GM23248 (cell line): ENCODE results near the gene PTS. TPM values are rescaled to one million over a fixed set of nuclear protein-coding genes. Genes with fewer than 3 reads are reported as not detected.

ENCODE experiments used
- DNase-seq: peaks from one replicate; pipeline ENCODE4 v3.0.0-alpha.2; 2015
- H2AFZ ChIP-seq: fragments of 200-600 bp; sonication (generic); 2 replicates; pipeline ENCODE4 v1.6.1; 2016; ENCODE audit warnings: antibody characterized with exemption
- H3F3A ChIP-seq: fragments of 200-600 bp; sonication (generic); 2 replicates; pipeline ENCODE4 v1.6.1; 2016; ENCODE audit warnings: mild to moderate bottlenecking, antibody characterized with exemption, mixed run types; ENCODE audit not compliant: insufficient read depth
- H3K27ac ChIP-seq: fragments of 200-600 bp; sonication (generic); 2 replicates; pipeline ENCODE4 v1.5.1; 2016; ENCODE audit warnings: mild to moderate bottlenecking
- H3K27me3 ChIP-seq: fragments of 200-600 bp; sonication (generic); replicated peaks from 2 replicates; pipeline ENCODE4 v1.6.1; 2016; ENCODE audit warnings: mild to moderate bottlenecking; ENCODE audit not compliant: insufficient read depth
- H3K36me3 ChIP-seq: fragments of 200-600 bp; sonication (generic); 2 replicates; pipeline ENCODE4 v1.6.1; 2016; ENCODE audit warnings: low read depth, mild to moderate bottlenecking
- H3K4me1 ChIP-seq: fragments of 200-600 bp; sonication (generic); 2 replicates; pipeline ENCODE4 v1.6.1; 2016; ENCODE audit warnings: mild to moderate bottlenecking; ENCODE audit not compliant: insufficient read depth
- H3K4me2 ChIP-seq: fragments of 200-600 bp; sonication (generic); one replicate; pipeline ENCODE4 v1.6.1; 2016; ENCODE audit warnings: mild to moderate bottlenecking; ENCODE audit not compliant: unreplicated experiment
- H3K4me3 ChIP-seq: fragments of 200-600 bp; sonication (generic); 2 replicates; pipeline ENCODE4 v1.5.1; 2016; ENCODE audit warnings: mild to moderate bottlenecking
- H3K79me2 ChIP-seq: fragments of 200-600 bp; sonication (generic); 2 replicates; pipeline ENCODE4 v1.6.1; 2016; ENCODE audit warnings: mild to moderate bottlenecking; ENCODE audit not compliant: insufficient read depth
- H3K9ac ChIP-seq: fragments of 200-600 bp; sonication (generic); 2 replicates; pipeline ENCODE4 v1.6.1; 2016; ENCODE audit warnings: mild to moderate bottlenecking
- H3K9me2 ChIP-seq: fragments of 200-600 bp; sonication (generic); 2 replicates; pipeline ENCODE4 v1.6.1; 2016; ENCODE audit warnings: mixed run types, mild to moderate bottlenecking, moderate library complexity; ENCODE audit not compliant: insufficient read depth
- H3K9me3 ChIP-seq: fragments of 200-600 bp; sonication (generic); one replicate; pipeline ENCODE4 v1.6.1; 2017; ENCODE audit warnings: low read depth
- H4K20me1 ChIP-seq: fragments of 200-600 bp; sonication (generic); 2 replicates; pipeline ENCODE4 v1.6.0; 2016; ENCODE audit not compliant: insufficient read depth
- EZH2 ChIP-seq: fragments of 200-600 bp; sonication (generic); IDR thresholded peaks from 2 replicates; pipeline ENCODE4 v1.6.1; 2018; ENCODE audit warnings: antibody characterized with exemption, mild to moderate bottlenecking; ENCODE audit not compliant: insufficient read depth, poor library complexity, severe bottlenecking
- EZH2phosphoT487 ChIP-seq: fragments of 200-600 bp; sonication (generic); IDR thresholded peaks from 2 replicates; pipeline ENCODE4 v1.6.1; 2018; ENCODE audit warnings: antibody characterized with exemption, moderate library complexity, mild to moderate bottlenecking, low read depth; ENCODE audit not compliant: insufficient read depth
- WGBS, 2 experiments: methylation state at CpG; one replicate each; pipeline ENCODE4 v1.1.6; 2015 to 2017; ENCODE audit warnings: low lambda C conversion rate in 2 of 2, low coverage in 1 of 2; ENCODE audit errors: missing lambda C conversion rate in 2 of 2; 5-methylcytosine and 5-hydroxymethylcytosine counted together
- in situ Hi-C: fragments of 300-500 bp; cut with MboI; formaldehyde crosslinking; loops from 2 replicates; pipeline ENCODE4 v1.15.0; 2020
- polyA plus RNA-seq: library from polyadenylated mRNA; unstranded; fragments of >200 nt; fragmentation: Nextera tagmentation; extraction: Ambion mirVana; gene quantifications from 2 replicates; pipeline ENCODE4 v1.2.1, GENCODE V29; 2016
- total RNA-seq: library from RNA; depleted of rRNA; stranded (reverse); fragments of >200 nt; shearing (Covaris generic); gene quantifications from 2 replicates; pipeline ENCODE4 v1.2.3, GENCODE V29; 2014

Gene PTS
- total and polyA plus RNA-seq, 2 experiments from 2014 or later: 36.5 to 100 TPM

DNA sequence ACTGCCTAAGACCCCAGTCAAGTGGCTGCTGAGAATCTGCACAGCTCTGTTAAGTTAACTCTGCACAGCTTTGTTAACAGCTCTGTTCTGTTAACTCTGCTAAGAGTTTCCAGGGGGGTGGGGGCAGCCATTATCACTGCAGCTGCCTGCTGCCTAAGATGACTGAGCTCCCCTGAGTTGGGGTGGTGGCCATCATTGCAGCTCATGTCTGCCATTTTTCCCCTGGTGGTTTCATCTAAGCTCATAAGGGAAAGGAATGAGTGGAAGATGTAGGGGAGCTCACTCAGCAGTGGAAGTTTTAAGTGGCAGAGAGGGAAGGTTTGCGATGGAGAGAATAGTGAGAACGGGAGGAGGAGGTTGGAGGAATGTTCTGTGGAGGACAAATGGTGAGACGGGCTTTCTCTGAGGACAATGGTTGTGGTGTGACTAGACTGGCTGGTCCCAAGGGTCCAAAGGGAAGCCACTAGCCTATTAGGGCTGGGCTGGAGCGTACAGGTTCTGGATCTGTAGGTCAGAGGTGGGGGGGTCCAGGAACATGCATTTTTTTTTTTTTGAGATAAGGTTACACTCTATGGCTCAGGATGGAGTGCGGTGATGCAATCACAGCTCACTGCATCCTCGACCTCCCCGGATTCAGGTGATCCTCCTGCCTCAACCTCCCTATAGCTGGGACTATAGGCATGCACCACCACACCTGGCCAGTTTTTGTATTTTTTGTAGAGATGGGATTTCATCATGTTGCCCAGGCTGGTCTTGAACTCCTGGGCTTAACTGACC lies 48.0 kb downstream of the PTS start:
- Histone ChIP-seq H4K20me1 (no peaks in the 10 kb centered on the region), H3K4me3 (no peak overlapping the region), H3K27me3 (no peaks in the 10 kb centered on the region), H3K79me2 (no peaks in the 10 kb centered on the region), H3K9me2 (no peaks in the 10 kb centered on the region), H3K4me2 (no peak overlapping the region), H3K36me3 (no peaks in the 10 kb centered on the region), H3F3A (no peaks in the 10 kb centered on the region), H3K4me1 (peaks cover 9% of the 10 kb centered on the region), H3K9me3 (no peaks in the 10 kb centered on the region), H3K9ac (no peak overlapping the region), H2AFZ (no peak overlapping the region), H3K27ac (no peak overlapping the region)
- no peak for DNase-seq
- whole genome bisulfite sequencing, 2 experiments: 79 to 80% methylated on average over 7 of the region's 7 CpGs
- in situ Hi-C loops: no loop called here
- no peak for TF ChIP-seq EZH2
- TF ChIP-seq EZH2phosphoT487: no peak

- H3K4me2 ChIP-seq: no peak overlapping the region
- H3K4me3 ChIP-seq: no peak overlapping the region
- H3K9me2 ChIP-seq: no peaks in the 10 kb centered on the region
- no peaks in the 10 kb centered on the region for H4K20me1 ChIP-seq
- no peak overlapping the region for H3K9ac ChIP-seq
- H3K9me3 ChIP-seq: no peaks in the 10 kb centered on the region
- H3K27ac ChIP-seq: no peak overlapping the region
- H3K36me3 ChIP-seq: no peaks in the 10 kb centered on the region
- 90 to 94% methylated on average over 1 of the region's 1 CpG for WGBS, 2 experiments
- H3K27me3 ChIP-seq: no peaks in the 10 kb centered on the region
- H2AFZ ChIP-seq: no peak overlapping the region
- H3K79me2 ChIP-seq: no peaks in the 10 kb centered on the region
- no peak for TF ChIP-seq EZH2
- no peak for TF ChIP-seq EZH2phosphoT487
- no peaks in the 10 kb centered on the region for H3F3A ChIP-seq
- DNase-seq: no peak
- in situ Hi-C loops: no loop called here
- peaks cover 9% of the 10 kb centered on the region for H3K4me1 ChIP-seq
These were observed 50.8 kb downstream of the PTS start for GRCh38 chr11:112277029-112277428.

DNA sequence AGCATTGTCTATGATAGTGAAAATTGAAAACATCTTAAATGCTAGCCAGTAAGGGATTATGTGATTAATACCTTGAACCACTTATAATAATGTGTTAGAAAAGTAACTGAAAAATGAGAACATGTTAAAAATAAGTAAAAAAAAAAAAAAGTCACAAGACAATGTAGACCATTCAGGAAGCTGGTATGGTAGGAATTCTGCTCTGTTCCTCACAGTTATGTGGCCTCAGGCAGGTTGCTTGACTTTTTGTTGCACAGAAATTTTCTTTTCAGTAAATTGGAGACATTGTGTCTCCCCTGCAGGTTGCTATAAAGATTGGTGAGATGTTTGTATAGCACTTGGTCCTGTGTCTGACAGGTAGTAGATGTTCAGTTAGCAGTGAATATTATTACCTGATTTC lies 51.7 kb downstream of the PTS start:
- H3K27me3 ChIP-seq: no peaks in the 10 kb centered on the region
- no peak overlapping the region for H3K9ac ChIP-seq
- H3K4me3 ChIP-seq: no peak overlapping the region
- H2AFZ ChIP-seq: no peak overlapping the region
- peak overlapping the region; percentile 19 for H3K4me2 ChIP-seq
- TF ChIP-seq EZH2phosphoT487 (no peak), EZH2 (no peak)
- no peaks in the 10 kb centered on the region for H3K36me3 ChIP-seq
- no peaks in the 10 kb centered on the region for H3F3A ChIP-seq
- peak; percentile 48 for DNase-seq
- H4K20me1 ChIP-seq: no peaks in the 10 kb centered on the region
- H3K9me2 ChIP-seq: no peaks in the 10 kb centered on the region
- H3K4me1 ChIP-seq: peaks cover 9% of the 10 kb centered on the region
- no peaks in the 10 kb centered on the region for H3K79me2 ChIP-seq
- no peaks in the 10 kb centered on the region for H3K9me3 ChIP-seq
- in situ Hi-C loops: no loop called here
- H3K27ac ChIP-seq: no peak overlapping the region

DNA sequence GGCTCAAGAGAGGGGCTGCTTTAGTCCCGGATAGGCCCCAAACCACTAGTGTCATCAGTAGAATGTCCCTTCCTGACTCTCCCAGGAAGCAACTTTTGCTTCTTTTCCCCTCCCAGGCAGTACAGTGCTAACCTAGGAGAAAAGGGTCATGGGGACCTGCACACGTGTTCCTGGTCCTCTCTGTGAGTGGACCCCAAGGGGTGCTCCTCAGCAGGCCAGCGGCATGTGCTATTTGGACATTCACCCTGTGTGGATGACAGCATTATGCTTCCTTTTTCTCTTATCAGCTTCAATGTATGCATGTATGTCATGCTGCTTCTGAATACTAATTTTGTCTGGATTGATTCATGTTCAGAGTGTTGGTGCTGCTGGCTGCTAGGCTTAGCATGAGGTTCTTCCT lies 52.6 kb downstream of the PTS start:
- no peak for TF ChIP-seq EZH2
- TF ChIP-seq EZH2phosphoT487: no peak
- Histone ChIP-seq H3K4me2 (no peak overlapping the region), H4K20me1 (no peaks in the 10 kb centered on the region), H3K4me3 (no peak overlapping the region), H3K79me2 (no peaks in the 10 kb centered on the region), H3K27ac (no peak overlapping the region), H3K4me1 (peaks cover 9% of the 10 kb centered on the region), H3K9me3 (no peaks in the 10 kb centered on the region), H3K9ac (no peak overlapping the region), H2AFZ (no peak overlapping the region), H3K36me3 (no peaks in the 10 kb centered on the region), H3K27me3 (no peaks in the 10 kb centered on the region), H3K9me2 (no peaks in the 10 kb centered on the region), H3F3A (no peaks in the 10 kb centered on the region)
- in situ Hi-C loops: no loop called here
- DNase-seq: no peak
- 85 to 89% methylated on average over 3 of the region's 3 CpGs for WGBS, 2 experiments
